Mesendoderm (in vitro differentiated cells): Measurements from ENCODE around the gene TMEM139.

ENCODE experiments used
- DNase-seq: peaks from one replicate; pipeline ENCODE4 v3.0.0; 2013
- H2AK5ac ChIP-seq: 2 replicates; pipeline ENCODE4 v1.6.1; 2013; ENCODE audit warnings: low read length, inconsistent platforms
- H2BK120ac ChIP-seq: 2 replicates; pipeline ENCODE4 v1.6.1; 2013; ENCODE audit warnings: low read depth, mild to moderate bottlenecking, low read length, moderate library complexity, mixed read lengths
- H2BK15ac ChIP-seq: replicated peaks from 2 replicates; pipeline ENCODE4 v1.6.1; 2013; ENCODE audit warnings: low read depth, mild to moderate bottlenecking, moderate library complexity
- H2BK5ac ChIP-seq: 2 replicates; pipeline ENCODE4 v1.6.1; 2013; ENCODE audit warnings: low read length, inconsistent platforms
- H3K18ac ChIP-seq: 2 replicates; pipeline ENCODE4 v1.6.1; 2013; ENCODE audit warnings: mild to moderate bottlenecking, low read length, mixed read lengths
- H3K23ac ChIP-seq: one replicate; pipeline ENCODE4 v1.6.1; 2013; ENCODE audit warnings: low read length
- H3K27ac ChIP-seq: 2 replicates; pipeline ENCODE4 v1.5.1; 2013; ENCODE audit warnings: low read depth, mild to moderate bottlenecking, inconsistent platforms, low read length, moderate library complexity
- H3K27me3 ChIP-seq: 2 replicates; pipeline ENCODE4 v1.6.1; 2013; ENCODE audit warnings: low read length, control low read depth, mild to moderate bottlenecking, inconsistent platforms; ENCODE audit not compliant: insufficient read depth, poor library complexity
- H3K36me3 ChIP-seq: 2 replicates; pipeline ENCODE4 v1.6.1; 2013; ENCODE audit warnings: low read length, inconsistent platforms; ENCODE audit not compliant: control insufficient read depth, insufficient read depth
- H3K4ac ChIP-seq: one replicate; pipeline ENCODE4 v1.6.1; 2013; ENCODE audit warnings: low read depth, mild to moderate bottlenecking, low read length, moderate library complexity
- H3K4me1 ChIP-seq: 2 replicates; pipeline ENCODE4 v1.6.1; 2013; ENCODE audit warnings: low read depth, low read length, inconsistent platforms; ENCODE audit not compliant: control insufficient read depth
- H3K4me2 ChIP-seq: 2 replicates; pipeline ENCODE4 v1.6.1; 2013; ENCODE audit warnings: low read length
- H3K4me3 ChIP-seq: 2 replicates; pipeline ENCODE4 v1.5.1; 2013; ENCODE audit warnings: mild to moderate bottlenecking, low read length
- H3K56ac ChIP-seq: one replicate; pipeline ENCODE4 v1.6.1; 2013; ENCODE audit warnings: low read length
- H3K79me1 ChIP-seq: 2 replicates; pipeline ENCODE4 v1.6.1; 2013; ENCODE audit warnings: low read length, inconsistent platforms
- H3K79me2 ChIP-seq: 2 replicates; pipeline ENCODE4 v1.6.1; 2013; ENCODE audit warnings: mild to moderate bottlenecking, low read length; ENCODE audit not compliant: control insufficient read depth, insufficient read depth
- H3K9ac ChIP-seq: 2 replicates; pipeline ENCODE4 v1.6.1; 2013; ENCODE audit warnings: low read length, inconsistent platforms
- H4K5ac ChIP-seq: one replicate; pipeline ENCODE4 v1.6.1; 2013; ENCODE audit warnings: low read length
- H4K8ac ChIP-seq: one replicate; pipeline ENCODE4 v1.6.1; 2013; ENCODE audit warnings: low read depth, mild to moderate bottlenecking, control low read depth, low read length, moderate library complexity
- WGBS: extraction: QIAGEN DNeasy Blood & Tissue Kit; methylation state at CpG from one replicate; pipeline ENCODE4 v1.1.7; 2013; ENCODE audit warnings: low lambda C conversion rate, missing lambda C conversion rate; ENCODE audit not compliant: insufficient coverage; ENCODE audit errors: extremely low coverage; 5-methylcytosine and 5-hydroxymethylcytosine counted together

TMEM139 gene

DNA sequence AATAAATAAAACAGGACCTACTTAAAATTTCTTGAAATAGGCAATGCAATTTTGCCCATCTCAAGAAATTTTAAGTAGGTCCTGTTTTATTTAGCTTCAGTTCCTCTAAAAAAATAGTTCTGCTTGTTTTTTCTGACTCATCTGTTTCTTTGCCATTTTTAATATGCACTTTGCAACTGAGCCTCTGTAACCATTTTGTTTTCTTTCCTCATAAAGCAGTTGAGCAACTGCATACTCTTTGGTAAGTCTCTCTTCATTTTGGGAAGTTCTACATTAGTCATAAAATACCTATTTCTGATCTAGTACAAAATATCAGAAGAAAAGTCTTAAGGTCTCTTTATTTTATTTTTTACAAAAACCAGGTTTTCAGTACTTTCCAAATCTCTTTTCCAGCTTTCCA is 44.9 kb upstream of the TMEM139 start:
- no peaks in the 10 kb centered on the region for H3K79me2 ChIP-seq
- H2BK120ac ChIP-seq: no peak overlapping the region
- no peaks in the 10 kb centered on the region for H3K79me1 ChIP-seq
- H3K27ac ChIP-seq: no peak overlapping the region
- no peak overlapping the region for H3K18ac ChIP-seq
- no peak overlapping the region for H3K9ac ChIP-seq
- H3K36me3 ChIP-seq: no peaks in the 10 kb centered on the region
- no peak overlapping the region for H3K23ac ChIP-seq
- no peak overlapping the region for H3K56ac ChIP-seq
- H2BK5ac ChIP-seq: no peak overlapping the region
- H4K8ac ChIP-seq: no peak overlapping the region
- no peak overlapping the region for H3K4me3 ChIP-seq
- no peak overlapping the region for H3K4me2 ChIP-seq
- no peak overlapping the region for H4K5ac ChIP-seq
- no peaks in the 10 kb centered on the region for H3K4me1 ChIP-seq
- no peaks in the 10 kb centered on the region for H3K27me3 ChIP-seq
- H2BK15ac ChIP-seq: no peak overlapping the region
- H3K4ac ChIP-seq: no peak overlapping the region
- H2AK5ac ChIP-seq: no peak overlapping the region
- no peak for DNase-seq

DNA sequence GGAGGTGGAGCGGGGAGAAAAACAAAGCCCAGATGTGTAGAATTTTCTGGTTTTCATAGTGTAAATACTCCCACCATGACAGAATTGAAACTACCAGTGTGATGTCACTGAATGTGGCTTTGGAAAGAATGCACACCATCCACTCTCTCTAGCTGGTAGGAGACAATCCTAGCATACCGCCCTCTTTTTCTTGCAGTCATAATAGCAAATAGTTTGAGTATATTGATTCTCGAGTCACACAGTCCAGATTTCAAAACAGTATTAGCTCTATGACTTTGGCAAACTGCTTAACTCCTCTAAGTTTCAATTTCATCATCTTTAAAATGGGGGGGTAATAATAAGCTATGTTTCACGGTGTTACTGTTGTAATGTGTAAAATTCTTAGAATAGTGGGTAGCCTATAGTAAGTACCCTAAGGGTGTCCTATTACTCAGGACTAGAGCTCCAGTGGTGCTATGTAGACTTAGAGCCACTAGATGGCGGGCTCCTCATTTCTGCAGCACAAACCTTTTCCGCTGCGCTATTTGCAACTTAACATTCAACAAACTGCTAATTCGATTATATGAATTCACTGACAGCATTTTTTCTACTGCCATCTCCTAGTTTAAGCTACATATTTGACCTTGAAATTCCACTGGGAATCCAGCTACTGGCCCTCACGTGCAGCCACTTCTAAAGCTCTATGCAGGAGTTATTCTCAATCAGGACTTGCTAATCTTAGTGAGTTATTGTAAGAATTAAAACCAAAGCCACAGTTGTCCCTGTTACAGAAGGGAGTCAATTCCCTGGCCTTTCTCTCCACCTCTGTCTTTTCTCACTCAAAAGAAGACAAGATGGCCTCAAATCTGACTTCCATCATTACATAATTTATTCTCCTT is 44.2 kb upstream of the TMEM139 start:
- H3K27me3 ChIP-seq: no peaks in the 10 kb centered on the region

GRCh38 chr7:143242306-143242705 is 42.5 kb upstream of the TMEM139 start:
- Histone ChIP-seq H3K4me2 (no peak overlapping the region), H3K18ac (no peak overlapping the region), H3K9ac (no peak overlapping the region), H3K56ac (no peak overlapping the region), H3K4me1 (no peaks in the 10 kb centered on the region), H4K5ac (no peak overlapping the region), H3K23ac (no peak overlapping the region), H2BK15ac (no peak overlapping the region), H4K8ac (no peak overlapping the region), H2BK120ac (no peak overlapping the region), H3K4ac (no peak overlapping the region), H3K79me2 (no peaks in the 10 kb centered on the region), H3K27me3 (no peaks in the 10 kb centered on the region), H3K36me3 (no peaks in the 10 kb centered on the region), H3K79me1 (no peaks in the 10 kb centered on the region), H3K4me3 (no peak overlapping the region), H3K27ac (no peak overlapping the region), H2AK5ac (no peak overlapping the region), H2BK5ac (no peak overlapping the region)
- WGBS: no CpG with 5 or more reads among the region's 11 CpGs
- no peak for DNase-seq

More for the DNA sequence above, 44.2 kb upstream of the TMEM139 start:
- Histone ChIP-seq H3K4ac (no peak overlapping the region), H3K9ac (no peak overlapping the region), H3K4me1 (no peaks in the 10 kb centered on the region), H2BK120ac (no peak overlapping the region), H2AK5ac (no peak overlapping the region), H3K4me3 (no peak overlapping the region), H3K79me2 (no peaks in the 10 kb centered on the region), H3K79me1 (no peaks in the 10 kb centered on the region), H2BK15ac (no peak overlapping the region), H3K27ac (no peak overlapping the region), H3K18ac (no peak overlapping the region), H4K5ac (no peak overlapping the region), H3K36me3 (no peaks in the 10 kb centered on the region), H4K8ac (no peak overlapping the region), H2BK5ac (no peak overlapping the region), H3K23ac (no peak overlapping the region), H3K56ac (no peak overlapping the region), H3K4me2 (no peak overlapping the region)
- WGBS: no CpG with 5 or more reads among the region's 9 CpGs
- DNase-seq: peak; percentile 85

DNA sequence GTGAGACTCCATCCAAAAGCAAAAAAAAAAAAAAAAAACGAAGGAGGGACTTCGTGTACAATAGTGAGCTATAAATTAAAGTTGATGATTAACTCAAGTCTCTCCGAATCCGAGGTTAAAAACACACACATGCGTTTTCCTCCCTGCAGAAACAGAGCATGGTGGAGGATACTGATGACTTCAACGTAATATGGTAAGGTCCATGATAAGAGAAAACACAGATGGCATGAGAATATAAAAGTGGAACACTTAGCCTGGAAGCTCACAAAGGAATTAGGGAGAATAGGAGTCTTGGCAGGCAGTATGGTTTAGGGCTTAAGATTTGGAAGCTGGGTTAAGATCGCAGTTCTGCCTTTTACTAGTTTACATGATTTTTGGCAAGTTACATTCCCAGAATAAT is 41.6 kb upstream of the TMEM139 start:
- Histone ChIP-seq H2AK5ac (no peak overlapping the region), H4K5ac (no peak overlapping the region), H2BK120ac (no peak overlapping the region), H3K36me3 (no peaks in the 10 kb centered on the region), H3K4me3 (no peak overlapping the region), H3K56ac (no peak overlapping the region), H3K23ac (no peak overlapping the region), H3K79me1 (no peaks in the 10 kb centered on the region), H4K8ac (no peak overlapping the region), H3K4ac (no peak overlapping the region), H3K4me1 (no peaks in the 10 kb centered on the region), H3K4me2 (no peak overlapping the region), H2BK5ac (no peak overlapping the region), H2BK15ac (no peak overlapping the region), H3K9ac (no peak overlapping the region), H3K79me2 (no peaks in the 10 kb centered on the region), H3K18ac (no peak overlapping the region), H3K27me3 (no peaks in the 10 kb centered on the region), H3K27ac (no peak overlapping the region)
- DNase-seq: no peak
- WGBS: no CpG with 5 or more reads among the region's 7 CpGs

- no peak overlapping the region for H3K4ac ChIP-seq
- no peak overlapping the region for H3K27ac ChIP-seq
- H3K4me3 ChIP-seq: no peak overlapping the region
- no peak overlapping the region for H2BK5ac ChIP-seq
- H4K5ac ChIP-seq: no peak overlapping the region
- H3K56ac ChIP-seq: no peak overlapping the region
- H3K9ac ChIP-seq: no peak overlapping the region
- no peak overlapping the region for H3K18ac ChIP-seq
- H2BK120ac ChIP-seq: no peak overlapping the region
- H3K4me2 ChIP-seq: no peak overlapping the region
- no peak overlapping the region for H2BK15ac ChIP-seq
- no peaks in the 10 kb centered on the region for H3K4me1 ChIP-seq
- DNase-seq: no peak
- H3K36me3 ChIP-seq: no peaks in the 10 kb centered on the region
- H3K79me2 ChIP-seq: no peaks in the 10 kb centered on the region
- no peaks in the 10 kb centered on the region for H3K79me1 ChIP-seq
- WGBS: no CpG with 5 or more reads among the region's 3 CpGs
- H3K23ac ChIP-seq: no peak overlapping the region
- H2AK5ac ChIP-seq: no peak overlapping the region
- no peak overlapping the region for H4K8ac ChIP-seq
- no peaks in the 10 kb centered on the region for H3K27me3 ChIP-seq
Observed at GRCh38 chr7:143243614-143244013, 41.1 kb upstream of the TMEM139 start.

- Histone ChIP-seq H3K79me1 (no peaks in the 10 kb centered on the region), H3K4ac (no peak overlapping the region), H4K8ac (no peak overlapping the region), H3K27ac (no peak overlapping the region), H3K56ac (no peak overlapping the region), H3K4me2 (no peak overlapping the region), H3K36me3 (no peaks in the 10 kb centered on the region), H3K79me2 (no peaks in the 10 kb centered on the region), H3K23ac (no peak overlapping the region), H4K5ac (no peak overlapping the region), H2BK120ac (no peak overlapping the region), H2BK15ac (no peak overlapping the region), H2AK5ac (no peak overlapping the region), H2BK5ac (no peak overlapping the region), H3K4me3 (no peak overlapping the region), H3K18ac (no peak overlapping the region), H3K4me1 (no peaks in the 10 kb centered on the region), H3K27me3 (no peaks in the 10 kb centered on the region), H3K9ac (no peak overlapping the region)
- no CpG with 5 or more reads among the region's 1 CpG for WGBS
- DNase-seq: no peak
Observed at GRCh38 chr7:143244321-143244720, 40.4 kb upstream of the TMEM139 start.
